Measurements from ENCODE around the gene MGAT4A.

Gene MGAT4A

DNA sequence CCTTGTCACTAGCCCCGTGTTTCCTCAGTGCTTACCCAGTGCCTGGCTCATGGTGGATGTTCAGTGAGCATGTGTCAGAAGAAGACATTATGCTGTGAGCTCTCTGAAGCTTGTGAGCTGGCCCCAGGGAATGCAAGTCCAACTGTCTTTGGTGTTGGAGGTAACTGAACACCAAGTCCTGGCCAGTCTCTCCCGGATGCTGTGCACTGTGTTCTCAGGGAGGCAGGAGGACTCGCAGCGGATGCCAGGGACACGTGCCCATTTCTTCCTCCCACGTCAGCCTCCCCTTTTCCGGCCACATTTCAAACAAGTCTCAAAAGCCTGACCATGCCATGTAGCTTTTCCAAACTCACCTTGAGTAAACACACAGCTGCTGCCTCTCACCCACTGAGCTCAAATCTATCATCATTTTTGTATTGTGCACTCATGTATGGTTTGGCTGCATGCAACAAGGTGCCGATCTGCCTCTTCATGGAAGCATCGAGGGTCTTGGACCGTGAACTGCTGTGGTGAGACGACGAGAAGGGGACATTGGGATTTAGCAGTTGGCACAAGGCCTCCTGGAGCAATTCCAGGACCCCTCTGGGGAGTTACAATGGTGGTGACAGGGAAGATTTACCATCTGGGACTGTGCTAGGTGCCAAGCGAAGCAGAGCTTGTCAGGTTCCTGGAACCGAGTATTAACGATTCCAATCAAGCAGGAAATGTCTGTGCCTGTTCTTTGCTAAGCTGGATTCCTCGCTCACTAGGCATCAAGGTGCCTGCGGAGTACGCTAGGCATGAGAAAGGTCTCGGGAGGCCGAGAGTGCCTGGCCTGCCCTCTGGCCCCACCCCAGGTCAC lies 44.4 kb upstream of the MGAT4A start:
- no peak overlapping the region for H3K4me2 ChIP-seq (ENCODE audit: low read depth, low read length, poor library complexity, severe bottlenecking)
- H3K4me3 ChIP-seq (ENCODE audit: low read length, poor library complexity, severe bottlenecking) = no peak overlapping the region
- 0 out of 2 replicates have a peak, but pooled peaks cover 6% of the 10 kb centered on the region for H3F3A ChIP-seq (ENCODE audit: low read depth)
- no peaks in the 10 kb centered on the region for H3K9me2 ChIP-seq (replicated peaks; ENCODE audit: low read depth, low read length)
- no peak overlapping the region for H3K9ac ChIP-seq (ENCODE audit: low read depth, low read length, poor library complexity, severe bottlenecking)
- H3K36me3 ChIP-seq (ENCODE audit: insufficient read depth, low read length) = no peaks in the 10 kb centered on the region
- no peaks in the 10 kb centered on the region for H4K20me1 ChIP-seq (ENCODE audit: insufficient read depth, low read length, poor library complexity, severe bottlenecking)
- no peaks in the 10 kb centered on the region for H3K27me3 ChIP-seq (ENCODE audit: insufficient read depth, low read length, poor library complexity, severe bottlenecking)
- H3K79me2 ChIP-seq (ENCODE audit: insufficient read depth, low read length) = no peaks in the 10 kb centered on the region
- TF ChIP-seq, protein P1, sequence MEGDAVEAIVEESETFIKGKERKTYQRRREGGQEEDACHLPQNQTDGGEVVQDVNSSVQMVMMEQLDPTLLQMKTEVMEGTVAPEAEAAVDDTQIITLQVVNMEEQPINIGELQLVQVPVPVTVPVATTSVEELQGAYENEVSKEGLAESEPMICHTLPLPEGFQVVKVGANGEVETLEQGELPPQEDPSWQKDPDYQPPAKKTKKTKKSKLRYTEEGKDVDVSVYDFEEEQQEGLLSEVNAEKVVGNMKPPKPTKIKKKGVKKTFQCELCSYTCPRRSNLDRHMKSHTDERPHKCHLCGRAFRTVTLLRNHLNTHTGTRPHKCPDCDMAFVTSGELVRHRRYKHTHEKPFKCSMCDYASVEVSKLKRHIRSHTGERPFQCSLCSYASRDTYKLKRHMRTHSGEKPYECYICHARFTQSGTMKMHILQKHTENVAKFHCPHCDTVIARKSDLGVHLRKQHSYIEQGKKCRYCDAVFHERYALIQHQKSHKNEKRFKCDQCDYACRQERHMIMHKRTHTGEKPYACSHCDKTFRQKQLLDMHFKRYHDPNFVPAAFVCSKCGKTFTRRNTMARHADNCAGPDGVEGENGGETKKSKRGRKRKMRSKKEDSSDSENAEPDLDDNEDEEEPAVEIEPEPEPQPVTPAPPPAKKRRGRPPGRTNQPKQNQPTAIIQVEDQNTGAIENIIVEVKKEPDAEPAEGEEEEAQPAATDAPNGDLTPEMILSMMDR (conservative IDR thresholded peaks at IDR 0.05; ENCODE audit: low read length) = no peak
- no peak for TF ChIP-seq EZH2phosphoT487 (IDR thresholded peaks at IDR 0.05; ENCODE audit: borderline replicate concordance)
- no peak overlapping the region for H2AFZ ChIP-seq (ENCODE audit: low read length)
- H3K4me1 ChIP-seq (ENCODE audit: insufficient read depth, low read length, poor library complexity, severe bottlenecking) = peaks cover 23% of the 10 kb centered on the region
- H3K9me3 ChIP-seq (ENCODE audit: insufficient read depth, low read depth, low read length) = no peaks in the 10 kb centered on the region

DNA sequence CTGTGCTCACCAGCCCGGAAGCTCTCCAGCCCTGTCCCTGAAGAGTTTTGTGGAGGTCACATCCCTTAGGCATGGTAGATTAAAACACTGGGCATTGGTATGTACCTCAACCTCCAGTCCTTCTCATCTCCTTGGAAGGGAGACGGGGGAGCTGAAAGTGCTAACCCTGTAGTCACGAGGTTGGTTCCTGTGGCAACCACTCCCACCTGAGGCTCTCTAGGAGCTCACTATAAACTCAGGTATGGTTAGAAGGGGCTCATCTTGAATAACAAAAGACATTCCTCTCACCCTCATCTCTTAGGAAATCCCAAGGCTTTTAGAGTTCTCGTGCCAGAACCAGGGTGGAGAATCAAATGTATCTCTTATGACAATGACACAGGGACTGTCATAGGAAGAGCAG lies 43.0 kb upstream of the MGAT4A start:
- Histone ChIP-seq H3F3A (ENCODE audit: low read depth) (0 out of 2 replicates have a peak, but pooled peaks cover 6% of the 10 kb centered on the region), H4K20me1 (ENCODE audit: insufficient read depth, low read length, poor library complexity, severe bottlenecking) (no peaks in the 10 kb centered on the region), H3K9ac (ENCODE audit: low read depth, low read length, poor library complexity, severe bottlenecking) (no peak overlapping the region), H3K9me3 (ENCODE audit: insufficient read depth, low read depth, low read length) (no peaks in the 10 kb centered on the region), H3K4me1 (ENCODE audit: insufficient read depth, low read length, poor library complexity, severe bottlenecking) (peaks cover 32% of the 10 kb centered on the region), H3K27me3 (ENCODE audit: insufficient read depth, low read length, poor library complexity, severe bottlenecking) (no peaks in the 10 kb centered on the region), H3K4me2 (ENCODE audit: low read depth, low read length, poor library complexity, severe bottlenecking) (no peak overlapping the region), H3K4me3 (ENCODE audit: low read length, poor library complexity, severe bottlenecking) (no peak overlapping the region), H2AFZ (ENCODE audit: low read length) (no peak overlapping the region), H3K9me2 (replicated peaks; ENCODE audit: low read depth, low read length) (no peaks in the 10 kb centered on the region), H3K79me2 (ENCODE audit: insufficient read depth, low read length) (no peaks in the 10 kb centered on the region), H3K36me3 (ENCODE audit: insufficient read depth, low read length) (no peaks in the 10 kb centered on the region)
- TF ChIP-seq, protein P1 (conservative IDR thresholded peaks at IDR 0.05; ENCODE audit: low read length) = no peak
- TF ChIP-seq EZH2phosphoT487 (IDR thresholded peaks at IDR 0.05; ENCODE audit: borderline replicate concordance) = no peak

DNA sequence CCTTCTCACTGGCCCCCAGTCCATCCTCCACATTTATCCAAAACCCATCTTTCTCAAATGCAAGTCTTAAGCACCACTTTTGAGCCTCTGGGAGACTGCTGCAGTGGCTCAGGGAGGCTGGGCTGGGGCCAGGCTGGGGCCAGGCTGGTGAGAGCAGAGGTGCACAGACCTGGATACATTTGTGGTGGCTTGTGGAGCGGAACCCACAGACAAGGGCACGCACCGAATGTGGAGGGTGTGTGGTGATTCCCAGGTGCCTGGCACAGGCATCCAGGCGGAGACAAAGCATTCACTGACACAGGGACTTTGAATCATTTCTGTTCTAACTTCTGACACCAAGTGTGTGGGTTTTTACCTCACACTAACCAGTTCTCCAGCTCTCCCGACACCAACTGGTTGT lies 42.2 kb upstream of the MGAT4A start:
- Histone ChIP-seq H2AFZ (ENCODE audit: low read length) (no peak overlapping the region), H3F3A (ENCODE audit: low read depth) (0 out of 2 replicates have a peak, but pooled peaks cover 6% of the 10 kb centered on the region), H3K79me2 (ENCODE audit: insufficient read depth, low read length) (no peaks in the 10 kb centered on the region), H3K36me3 (ENCODE audit: insufficient read depth, low read length) (no peaks in the 10 kb centered on the region), H3K4me2 (ENCODE audit: low read depth, low read length, poor library complexity, severe bottlenecking) (no peak overlapping the region), H3K4me3 (ENCODE audit: low read length, poor library complexity, severe bottlenecking) (no peak overlapping the region), H4K20me1 (ENCODE audit: insufficient read depth, low read length, poor library complexity, severe bottlenecking) (no peaks in the 10 kb centered on the region), H3K4me1 (ENCODE audit: insufficient read depth, low read length, poor library complexity, severe bottlenecking) (peaks cover 40% of the 10 kb centered on the region), H3K27me3 (ENCODE audit: insufficient read depth, low read length, poor library complexity, severe bottlenecking) (no peaks in the 10 kb centered on the region), H3K9me3 (ENCODE audit: insufficient read depth, low read depth, low read length) (no peaks in the 10 kb centered on the region), H3K9me2 (replicated peaks; ENCODE audit: low read depth, low read length) (no peaks in the 10 kb centered on the region), H3K9ac (ENCODE audit: low read depth, low read length, poor library complexity, severe bottlenecking) (no peak overlapping the region)
- TF ChIP-seq, protein P1 (conservative IDR thresholded peaks at IDR 0.05; ENCODE audit: low read length) = no peak
- no peak for TF ChIP-seq EZH2phosphoT487 (IDR thresholded peaks at IDR 0.05; ENCODE audit: borderline replicate concordance)

All from Loucy (cell line).